NCI-H146 treated with DMSO at 0.1 percent for 48 hours (cell line): ENCODE measurements around the gene ZBED4.

Experiments
- DNase-seq: peaks from one replicate; lab custom pipeline; 2025; ENCODE audit not compliant: unreplicated experiment; lab: John Stamatoyannopoulos, UW

ZBED4 gene

DNA sequence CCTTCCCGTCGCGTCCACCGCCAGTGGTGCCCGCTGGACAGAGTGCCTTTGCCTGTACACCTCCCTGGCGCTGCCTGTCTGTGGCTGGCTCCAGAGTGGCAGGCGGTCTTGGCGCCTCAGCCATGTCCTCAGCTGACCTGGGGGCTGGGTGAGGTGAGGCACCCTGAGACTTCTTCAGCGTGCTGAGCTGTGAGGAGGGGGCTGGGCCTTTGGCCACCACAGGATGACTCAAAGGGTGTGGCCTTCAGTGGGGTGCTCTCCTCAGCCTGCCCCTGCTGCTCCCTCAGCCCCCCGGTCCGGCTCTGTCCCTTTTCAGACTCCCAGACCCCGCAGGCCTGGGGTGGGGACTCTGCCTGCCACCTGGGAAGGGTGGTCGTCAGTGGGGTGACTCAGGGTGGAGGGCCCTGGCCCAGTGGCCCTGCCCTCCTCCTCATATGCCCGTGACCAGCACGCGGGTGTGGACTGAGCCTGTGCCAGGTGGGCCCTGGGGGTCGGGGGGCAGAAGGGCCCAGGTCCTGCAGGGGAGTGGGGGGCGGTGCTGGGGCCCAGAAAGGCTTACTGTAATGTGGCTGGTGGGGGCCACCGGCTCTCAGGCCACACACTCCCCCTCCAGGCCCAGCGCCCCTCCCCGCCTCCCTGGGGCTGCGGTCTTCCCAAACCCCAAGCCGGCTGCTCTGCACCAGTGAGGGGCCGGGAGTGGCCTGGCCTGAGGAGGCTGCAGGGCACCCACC, 80.7 kb downstream of the ZBED4 start:
- DNase-seq = no peak

DNA sequence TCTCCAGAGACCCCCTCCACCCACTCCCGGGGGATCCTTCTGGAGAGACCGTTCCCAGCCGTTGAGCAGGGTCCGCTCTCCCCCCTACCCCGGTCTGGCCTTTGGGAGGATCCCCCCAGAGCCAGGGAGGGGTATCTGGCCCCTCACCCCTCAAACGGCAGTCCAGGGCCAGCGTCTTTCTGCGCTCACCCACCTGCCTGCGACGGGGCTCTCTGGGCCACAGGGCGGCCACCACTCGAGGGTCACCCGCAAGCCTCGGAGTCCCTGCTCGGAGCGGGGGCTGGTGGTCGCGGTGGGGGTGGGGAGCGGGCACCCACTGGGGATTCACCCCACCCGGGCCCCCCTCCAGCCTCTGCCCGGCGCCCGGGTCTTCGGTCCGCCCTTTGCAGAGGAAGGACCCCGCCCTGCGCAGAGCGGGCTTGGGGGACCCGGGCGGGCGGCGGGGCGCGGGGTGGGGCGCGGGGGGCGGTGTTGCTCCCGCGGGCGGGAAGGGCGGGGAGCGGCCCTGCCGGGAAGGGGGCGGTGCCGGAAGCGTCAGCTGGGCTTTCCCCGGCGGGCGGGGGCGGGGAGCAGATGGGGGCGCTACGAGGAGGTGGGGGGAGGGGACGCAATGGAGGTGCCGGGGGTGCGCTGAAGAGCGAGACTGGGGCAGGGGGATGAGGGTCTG, 81.4 kb downstream of the ZBED4 start:
- DNase-seq = no peak

DNA sequence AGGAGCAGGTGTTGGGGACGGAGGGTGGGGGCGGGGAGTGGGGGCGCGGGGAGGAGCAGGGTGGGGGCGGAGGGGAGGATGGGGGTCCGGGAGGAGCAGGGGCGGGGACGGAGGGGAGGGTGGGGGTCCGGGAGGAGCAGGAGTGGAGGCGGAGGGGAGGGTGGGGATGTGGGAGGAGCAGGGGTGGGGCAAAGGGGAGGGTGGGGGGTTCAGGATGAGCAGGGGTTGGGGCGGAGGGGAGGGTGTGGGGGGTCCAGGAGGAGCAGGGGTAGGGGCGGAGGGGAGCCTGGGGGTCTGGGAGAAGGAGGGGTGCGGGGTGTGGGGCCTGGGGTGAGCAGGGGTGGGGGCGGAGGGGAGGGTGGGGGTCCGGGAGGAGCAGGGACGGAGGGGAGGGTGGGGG, 81.9 kb downstream of the ZBED4 start:
- no peak for DNase-seq

DNA sequence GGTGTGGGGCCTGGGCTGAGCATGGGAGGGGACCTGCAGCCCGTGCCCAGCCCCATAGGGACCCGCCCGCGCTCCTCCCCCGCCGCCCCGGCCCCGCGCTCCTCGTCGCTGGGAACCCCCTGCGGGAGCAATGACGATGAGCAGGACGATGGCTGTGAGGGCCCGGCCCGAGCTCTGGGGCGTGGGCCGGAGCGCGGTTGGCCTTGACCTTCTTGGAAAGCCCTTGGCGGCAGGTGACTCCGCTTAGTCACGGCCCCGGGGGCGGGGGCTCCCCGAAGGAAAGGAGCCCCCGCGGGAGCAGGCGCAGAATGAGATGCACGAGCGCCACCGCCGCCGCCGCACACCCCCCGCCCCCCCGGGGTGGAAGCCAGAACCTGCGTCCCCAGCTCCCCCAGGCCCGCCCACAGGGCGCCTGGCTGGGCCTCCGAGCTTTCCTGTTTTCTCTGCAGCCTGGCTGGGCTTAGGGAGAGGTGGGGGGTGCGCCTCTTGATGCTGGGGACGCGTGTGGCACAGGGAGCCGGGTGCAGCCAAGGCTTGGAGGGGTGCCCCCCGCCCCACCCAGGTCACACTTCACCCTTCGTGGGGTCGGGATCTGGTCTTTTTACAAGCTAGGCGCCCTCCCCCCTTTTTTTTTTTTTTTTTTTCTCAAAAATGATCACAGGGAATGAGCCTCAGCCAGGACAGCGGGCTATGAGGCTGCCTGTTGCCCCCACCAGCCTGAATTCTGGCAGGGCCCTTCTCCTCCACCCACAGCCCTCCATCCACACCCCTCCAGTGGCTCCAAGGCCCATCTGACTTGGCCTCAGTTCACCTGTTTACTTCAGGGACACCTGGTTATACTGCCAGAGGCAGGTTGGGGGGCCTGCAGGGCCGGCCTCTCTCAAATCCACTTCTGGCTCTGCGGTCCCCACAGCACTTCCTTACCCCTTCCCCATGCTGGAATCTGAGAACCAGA, 82.7 kb downstream of the ZBED4 start:
- peak; percentile 3 for DNase-seq

DNA sequence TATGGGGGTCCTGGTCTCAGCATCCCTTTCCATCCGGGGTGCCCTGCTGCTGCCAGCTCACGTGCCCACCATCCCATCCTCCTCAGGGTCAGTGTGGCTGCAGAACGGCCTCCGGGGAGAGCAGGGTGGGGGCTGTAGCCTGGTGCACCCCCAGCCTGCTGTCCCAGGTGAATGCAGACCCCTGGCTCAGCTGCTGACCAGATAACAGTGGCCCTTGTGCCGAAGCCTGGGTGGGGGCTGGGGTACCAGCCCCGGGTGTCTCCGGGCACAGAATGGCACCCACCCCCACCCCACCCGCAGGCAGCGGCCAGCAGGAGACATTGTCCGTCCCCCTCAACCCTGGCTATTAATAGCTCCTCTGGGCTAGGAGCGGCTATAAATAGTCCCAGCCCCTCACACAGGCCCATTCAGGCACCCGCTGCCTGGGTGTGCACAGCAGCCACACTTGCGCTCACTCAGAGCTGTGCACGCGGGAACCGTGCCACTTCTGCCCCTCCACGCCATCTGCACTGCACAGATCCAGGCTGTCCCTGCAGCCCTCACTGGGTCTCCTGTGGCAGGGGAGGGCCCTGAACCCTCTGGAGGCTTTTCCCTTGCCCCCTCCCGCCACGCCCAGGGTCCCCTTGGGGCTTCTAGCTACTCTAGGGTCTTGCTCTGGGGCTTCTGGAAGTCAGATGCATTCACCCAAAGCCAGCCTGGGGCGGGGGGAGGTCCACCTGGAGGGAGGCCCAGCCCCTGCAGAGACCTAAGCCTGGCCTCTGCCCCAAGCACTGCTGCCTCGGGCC, 83.5 kb downstream of the ZBED4 start:
- DNase-seq = no peak

DNA sequence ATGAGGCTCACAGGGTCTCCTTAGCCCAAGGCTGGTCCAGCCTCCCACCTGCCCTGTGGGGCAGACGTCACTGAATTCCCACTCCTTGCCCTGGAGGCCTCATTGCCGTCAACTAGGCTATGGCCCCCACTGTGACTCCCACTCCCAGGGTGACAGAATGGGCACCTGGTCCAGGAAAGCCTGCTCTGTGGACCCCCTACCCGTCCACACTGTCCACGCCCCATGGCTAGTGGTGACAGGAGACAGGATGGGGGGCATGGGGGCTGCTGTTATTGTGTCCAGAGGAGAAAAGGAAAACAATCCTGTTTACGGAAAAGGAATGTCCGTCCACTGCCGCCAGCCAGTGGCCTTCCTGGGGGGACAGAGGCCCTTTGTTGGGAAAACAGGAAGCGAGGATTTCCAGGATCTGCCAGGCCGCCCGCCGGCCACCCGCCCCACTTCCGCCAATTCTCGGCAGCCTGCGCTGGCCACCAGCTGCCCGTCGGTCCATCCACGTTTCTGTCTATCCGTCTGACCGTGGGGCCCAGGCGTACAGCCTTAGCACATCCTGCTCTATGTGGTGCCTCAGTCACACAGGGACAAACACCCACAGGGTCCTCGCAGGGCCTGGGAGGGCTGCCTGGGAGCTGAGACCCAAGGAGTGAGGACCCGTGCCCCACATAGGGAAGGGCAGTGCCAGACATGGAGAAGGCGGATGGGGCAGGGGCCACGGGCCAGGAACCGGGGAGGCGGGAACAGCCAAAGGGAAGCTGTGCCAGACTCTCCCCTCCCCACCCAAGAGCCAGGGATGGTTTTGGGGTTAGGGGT, 84.3 kb downstream of the ZBED4 start:
- DNase-seq = no peak

DNA sequence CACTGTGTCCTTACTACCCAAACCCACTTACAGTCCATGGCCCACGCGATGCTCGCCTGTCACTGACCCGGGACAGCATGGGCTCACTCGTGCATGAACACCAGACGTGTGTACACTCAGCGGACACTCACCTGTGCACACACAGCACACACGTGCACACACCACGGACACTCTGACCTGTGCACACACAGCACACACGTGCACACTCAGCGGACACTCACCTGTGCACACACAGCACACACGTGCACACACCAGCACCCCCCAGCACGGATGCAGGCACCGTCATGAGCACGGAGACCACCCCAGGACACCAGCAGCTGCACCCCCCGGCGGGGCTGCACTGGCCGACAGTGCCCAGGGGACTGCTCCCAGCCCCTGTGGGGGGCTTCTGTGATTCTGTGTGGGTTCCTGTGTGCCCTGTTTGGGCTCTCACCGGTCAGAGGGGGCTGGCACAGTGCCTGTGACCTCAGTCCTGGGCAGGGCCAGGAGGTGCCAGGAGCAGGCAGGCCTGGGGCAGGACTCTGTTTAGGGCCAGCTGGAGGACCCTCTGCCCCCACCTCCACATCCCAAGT, 85.0 kb downstream of the ZBED4 start:
- no peak for DNase-seq
